ENCODE data around the gene DYRK3. TPM values are rescaled to one million over a fixed set of nuclear protein-coding genes. Genes with fewer than 3 reads are reported as not detected.

Gene DYRK3
- total RNA-seq, 1 donor from 2014 or later: 22.7 TPM

DNA sequence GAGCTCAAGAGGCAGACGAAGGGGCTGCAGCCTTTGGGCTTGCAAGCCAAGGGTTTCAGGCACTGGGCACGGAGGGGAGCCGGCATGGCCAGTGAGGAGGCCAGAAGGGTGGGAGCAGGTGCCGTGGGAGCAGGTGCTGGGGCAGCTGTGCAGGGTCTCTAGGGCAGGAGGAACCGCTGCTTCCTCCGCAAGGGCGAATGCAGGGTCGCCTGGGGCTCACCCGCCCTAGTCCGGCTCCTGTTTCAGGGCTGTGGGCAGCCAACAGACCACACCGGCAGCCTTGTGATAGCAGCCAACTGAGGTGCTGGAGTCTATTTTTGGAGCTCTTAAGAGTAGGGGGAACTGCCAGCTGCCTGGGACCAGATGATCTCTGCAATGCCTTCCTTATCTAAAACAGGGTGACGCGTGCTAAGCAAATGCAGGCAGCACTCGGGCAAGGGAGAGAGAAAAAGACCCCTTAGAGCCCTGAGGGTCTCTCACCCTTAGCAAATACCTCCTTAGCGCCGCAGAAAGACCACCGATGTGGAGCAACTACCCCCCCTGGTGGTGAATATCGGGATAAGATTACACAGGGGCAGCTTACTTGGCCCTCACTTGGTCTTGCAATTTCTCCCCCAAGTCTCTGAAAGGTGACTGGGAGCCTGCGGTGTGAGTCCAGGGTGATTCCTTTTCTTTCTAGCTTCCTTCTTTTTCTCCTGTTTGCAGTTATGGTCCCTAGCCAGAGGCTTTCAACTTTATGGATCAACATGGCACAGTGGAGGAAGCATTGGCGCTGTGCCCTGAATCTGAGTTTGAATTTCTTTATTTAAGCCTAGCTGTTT is 28.7 kb downstream of the DYRK3 start:
- peaks cover 25% of the 10 kb centered on the region for H3K27me3 ChIP-seq
- no peaks in the 10 kb centered on the region for H3K36me3 ChIP-seq
- H3K27ac Mint-ChIP-seq: no peak overlapping the region
- no peaks in the 10 kb centered on the region for H3K9me3 Mint-ChIP-seq
- H4K20me1 ChIP-seq (ENCODE audit: low read depth): no peaks in the 10 kb centered on the region
- no peak for TF ChIP-seq EZH2phosphoT487 (IDR thresholded peaks at IDR 0.05)
- TF ChIP-seq, protein P1, sequence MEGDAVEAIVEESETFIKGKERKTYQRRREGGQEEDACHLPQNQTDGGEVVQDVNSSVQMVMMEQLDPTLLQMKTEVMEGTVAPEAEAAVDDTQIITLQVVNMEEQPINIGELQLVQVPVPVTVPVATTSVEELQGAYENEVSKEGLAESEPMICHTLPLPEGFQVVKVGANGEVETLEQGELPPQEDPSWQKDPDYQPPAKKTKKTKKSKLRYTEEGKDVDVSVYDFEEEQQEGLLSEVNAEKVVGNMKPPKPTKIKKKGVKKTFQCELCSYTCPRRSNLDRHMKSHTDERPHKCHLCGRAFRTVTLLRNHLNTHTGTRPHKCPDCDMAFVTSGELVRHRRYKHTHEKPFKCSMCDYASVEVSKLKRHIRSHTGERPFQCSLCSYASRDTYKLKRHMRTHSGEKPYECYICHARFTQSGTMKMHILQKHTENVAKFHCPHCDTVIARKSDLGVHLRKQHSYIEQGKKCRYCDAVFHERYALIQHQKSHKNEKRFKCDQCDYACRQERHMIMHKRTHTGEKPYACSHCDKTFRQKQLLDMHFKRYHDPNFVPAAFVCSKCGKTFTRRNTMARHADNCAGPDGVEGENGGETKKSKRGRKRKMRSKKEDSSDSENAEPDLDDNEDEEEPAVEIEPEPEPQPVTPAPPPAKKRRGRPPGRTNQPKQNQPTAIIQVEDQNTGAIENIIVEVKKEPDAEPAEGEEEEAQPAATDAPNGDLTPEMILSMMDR (IDR thresholded peaks at IDR 0.05): peak; percentile 83
- peak; percentile 45 for TF ChIP-seq EZH2 (IDR thresholded peaks at IDR 0.05)
- H3K27me3 Mint-ChIP-seq (ENCODE audit: insufficient read depth, low read depth): peaks cover 20% of the 10 kb centered on the region
- H2AFZ ChIP-seq (replicated peaks): peak overlapping the region; percentile 79
- no peaks in the 10 kb centered on the region for H3K9me3 ChIP-seq (ENCODE audit: low read depth)
- no peaks in the 10 kb centered on the region for H3K36me3 Mint-ChIP-seq
- peak overlapping the region; percentile 83 for H3K4me2 ChIP-seq
- H3K79me2 ChIP-seq (ENCODE audit: low read depth): no peaks in the 10 kb centered on the region
- peak; percentile 89 for DNase-seq (ENCODE audit: low spot score)
- H3K4me3 ChIP-seq: peak overlapping the region; percentile 41
- H3K27ac ChIP-seq: no peak overlapping the region
- H3K4me1 ChIP-seq: peaks cover 2% of the 10 kb centered on the region
- H3F3A ChIP-seq (ENCODE audit: low read depth): no peaks in the 10 kb centered on the region
- H3K4me3 Mint-ChIP-seq: peak overlapping the region; percentile 52
- no peak overlapping the region for H3K9ac ChIP-seq
- peaks cover 7% of the 10 kb centered on the region for H3K4me1 Mint-ChIP-seq

DNA sequence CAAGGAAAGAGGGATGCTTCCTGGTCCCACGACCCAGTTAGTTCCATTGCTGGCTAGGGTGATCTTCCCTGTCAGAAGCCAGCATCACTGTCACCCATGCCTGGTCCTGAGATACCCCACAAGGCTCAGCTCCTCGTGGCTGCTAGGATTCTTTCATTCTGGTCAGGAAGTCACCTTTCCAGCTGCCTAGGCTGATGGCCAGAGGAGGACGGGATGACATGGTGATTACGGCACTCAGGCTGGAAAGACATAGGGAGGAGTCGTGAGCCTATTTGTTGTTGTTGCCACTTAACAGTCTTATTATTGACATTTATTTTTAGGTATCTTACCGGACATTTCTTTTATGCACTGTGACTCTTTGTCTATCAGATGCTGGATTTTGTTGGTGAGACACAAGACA is 29.4 kb downstream of the DYRK3 start:
- H3K4me1 ChIP-seq: no peaks in the 10 kb centered on the region
- no peaks in the 10 kb centered on the region for H3K9me3 Mint-ChIP-seq

DNA sequence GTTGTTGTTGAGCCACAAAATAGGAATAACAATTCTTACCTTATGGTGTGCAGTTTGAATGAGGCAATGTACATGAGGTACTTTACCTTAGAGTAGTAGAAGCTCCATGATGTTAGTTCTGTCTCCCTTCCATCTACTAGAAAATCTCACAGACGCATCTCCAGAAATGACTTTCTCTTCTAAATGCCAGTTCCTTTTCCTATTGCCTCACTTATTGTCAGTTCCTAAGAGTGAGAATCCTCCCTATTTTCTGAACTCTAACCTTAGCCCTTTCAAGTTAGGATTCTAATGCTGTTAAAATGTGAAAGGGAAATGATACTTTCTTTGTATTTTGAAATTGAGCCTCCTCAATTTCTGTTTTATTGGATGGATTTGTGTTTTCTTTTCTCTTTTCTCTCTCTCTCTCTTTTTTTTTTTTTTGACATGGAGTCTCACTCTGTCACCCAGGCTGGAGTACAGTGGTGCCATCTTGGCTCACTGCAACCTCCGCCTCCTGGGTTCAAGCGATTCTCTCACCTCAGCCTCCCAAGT is 30.8 kb downstream of the DYRK3 start:
- Mint-ChIP-seq H3K9me3 (no peaks in the 10 kb centered on the region), H3K27ac (no peak overlapping the region), H3K36me3 (no peaks in the 10 kb centered on the region), H3K4me3 (no peak overlapping the region), H3K27me3 (ENCODE audit: insufficient read depth, low read depth) (peaks cover 16% of the 10 kb centered on the region), H3K4me1 (peaks cover 13% of the 10 kb centered on the region)
- Histone ChIP-seq H3K9me3 (ENCODE audit: low read depth) (no peaks in the 10 kb centered on the region), H3K9ac (no peak overlapping the region), H4K20me1 (ENCODE audit: low read depth) (no peaks in the 10 kb centered on the region), H2AFZ (replicated peaks) (no peak overlapping the region), H3F3A (ENCODE audit: low read depth) (no peaks in the 10 kb centered on the region), H3K4me1 (peaks cover 5% of the 10 kb centered on the region), H3K79me2 (ENCODE audit: low read depth) (no peaks in the 10 kb centered on the region), H3K27ac (no peak overlapping the region), H3K36me3 (no peaks in the 10 kb centered on the region), H3K4me2 (no peak overlapping the region), H3K27me3 (peaks cover 25% of the 10 kb centered on the region), H3K4me3 (no peak overlapping the region)
- TF ChIP-seq, protein P1 (IDR thresholded peaks at IDR 0.05): no peak
- TF ChIP-seq EZH2 (IDR thresholded peaks at IDR 0.05) (no peak), EZH2phosphoT487 (IDR thresholded peaks at IDR 0.05) (no peak)
- no peak for DNase-seq (ENCODE audit: low spot score)

More for the DNA sequence above, 29.4 kb downstream of the DYRK3 start:
- no peak overlapping the region for H3K4me2 ChIP-seq
- Mint-ChIP-seq H3K36me3 (no peaks in the 10 kb centered on the region), H3K27me3 (ENCODE audit: insufficient read depth, low read depth) (peaks cover 18% of the 10 kb centered on the region), H3K27ac (no peak overlapping the region), H3K4me3 (no peak overlapping the region), H3K4me1 (peaks cover 7% of the 10 kb centered on the region)
- no peaks in the 10 kb centered on the region for H3K9me3 ChIP-seq (ENCODE audit: low read depth)
- no peak for DNase-seq (ENCODE audit: low spot score)
- no peaks in the 10 kb centered on the region for H3K79me2 ChIP-seq (ENCODE audit: low read depth)
- no peaks in the 10 kb centered on the region for H4K20me1 ChIP-seq (ENCODE audit: low read depth)
- TF ChIP-seq EZH2phosphoT487 (IDR thresholded peaks at IDR 0.05): no peak
- TF ChIP-seq EZH2 (IDR thresholded peaks at IDR 0.05): no peak
- TF ChIP-seq, protein P1 (IDR thresholded peaks at IDR 0.05): no peak
- H3K36me3 ChIP-seq: no peaks in the 10 kb centered on the region
- no peak overlapping the region for H3K4me3 ChIP-seq
- peaks cover 25% of the 10 kb centered on the region for H3K27me3 ChIP-seq
- H3K27ac ChIP-seq: no peak overlapping the region
- H2AFZ ChIP-seq (replicated peaks): no peak overlapping the region
- H3K9ac ChIP-seq: no peak overlapping the region
- no peaks in the 10 kb centered on the region for H3F3A ChIP-seq (ENCODE audit: low read depth)
